Measurements from ENCODE around the gene RPS6KA5.

Gene RPS6KA5

GRCh38 chr14:90897022-90897421 is 163.4 kb downstream of the RPS6KA5 start:
- Mint-ChIP-seq H3K27me3 (ENCODE audit: low read depth) (no peaks in the 10 kb centered on the region), H3K27ac (no peak overlapping the region), H3K4me3 (no peak overlapping the region), H3K9me3 (no peaks in the 10 kb centered on the region), H3K36me3 (ENCODE audit: low read depth) (peaks cover 64% of the 10 kb centered on the region), H3K4me1 (ENCODE audit: low read depth) (no peaks in the 10 kb centered on the region)
- DNase-seq (ENCODE audit: low spot score) = no peak

GRCh38 chr14:90894241-90894640 is 166.2 kb downstream of the RPS6KA5 start:
- peaks cover 62% of the 10 kb centered on the region for H3K36me3 Mint-ChIP-seq (ENCODE audit: low read depth)
- H3K4me3 Mint-ChIP-seq = no peak overlapping the region
- H3K9me3 Mint-ChIP-seq = no peaks in the 10 kb centered on the region
- no peak for DNase-seq (ENCODE audit: low spot score)
- no peaks in the 10 kb centered on the region for H3K4me1 Mint-ChIP-seq (ENCODE audit: low read depth)
- no peaks in the 10 kb centered on the region for H3K27me3 Mint-ChIP-seq (ENCODE audit: low read depth)
- no peak overlapping the region for H3K27ac Mint-ChIP-seq

GRCh38 chr14:90893510-90893909 is 166.9 kb downstream of the RPS6KA5 start:
- no peaks in the 10 kb centered on the region for H3K4me1 Mint-ChIP-seq (ENCODE audit: low read depth)
- H3K4me3 Mint-ChIP-seq = no peak overlapping the region
- no peaks in the 10 kb centered on the region for H3K27me3 Mint-ChIP-seq (ENCODE audit: low read depth)
- no peaks in the 10 kb centered on the region for H3K9me3 Mint-ChIP-seq
- DNase-seq (ENCODE audit: low spot score) = no peak
- no peak overlapping the region for H3K27ac Mint-ChIP-seq
- H3K36me3 Mint-ChIP-seq (ENCODE audit: low read depth) = peaks cover 58% of the 10 kb centered on the region

GRCh38 chr14:90892970-90893369 is 167.5 kb downstream of the RPS6KA5 start:
- Mint-ChIP-seq H3K27me3 (ENCODE audit: low read depth) (no peaks in the 10 kb centered on the region), H3K4me1 (ENCODE audit: low read depth) (no peaks in the 10 kb centered on the region), H3K27ac (no peak overlapping the region), H3K9me3 (no peaks in the 10 kb centered on the region), H3K36me3 (ENCODE audit: low read depth) (peaks cover 57% of the 10 kb centered on the region), H3K4me3 (no peak overlapping the region)
- DNase-seq (ENCODE audit: low spot score) = no peak

GRCh38 chr14:90891326-90891725 is 169.1 kb downstream of the RPS6KA5 start:
- no peak for DNase-seq (ENCODE audit: low spot score)
- H3K36me3 Mint-ChIP-seq (ENCODE audit: low read depth) = peaks cover 46% of the 10 kb centered on the region
- no peak overlapping the region for H3K27ac Mint-ChIP-seq
- H3K4me1 Mint-ChIP-seq (ENCODE audit: low read depth) = peaks cover 1% of the 10 kb centered on the region
- H3K4me3 Mint-ChIP-seq = no peak overlapping the region
- no peaks in the 10 kb centered on the region for H3K9me3 Mint-ChIP-seq
- H3K27me3 Mint-ChIP-seq (ENCODE audit: low read depth) = no peaks in the 10 kb centered on the region

GRCh38 chr14:90890322-90891020 is 170.0 kb downstream of the RPS6KA5 start:
- Mint-ChIP-seq H3K4me3 (no peak overlapping the region), H3K4me1 (ENCODE audit: low read depth) (peaks cover 1% of the 10 kb centered on the region), H3K27me3 (ENCODE audit: low read depth) (no peaks in the 10 kb centered on the region), H3K27ac (no peak overlapping the region), H3K9me3 (no peaks in the 10 kb centered on the region), H3K36me3 (ENCODE audit: low read depth) (peaks cover 42% of the 10 kb centered on the region)
- no peak for DNase-seq (ENCODE audit: low spot score)

- no peak overlapping the region for H3K27ac Mint-ChIP-seq
- H3K36me3 Mint-ChIP-seq (ENCODE audit: low read depth) = peaks cover 54% of the 10 kb centered on the region
- H3K4me1 Mint-ChIP-seq (ENCODE audit: low read depth) = peaks cover 1% of the 10 kb centered on the region
- H3K27me3 Mint-ChIP-seq (ENCODE audit: low read depth) = no peaks in the 10 kb centered on the region
- peaks cover 20% of the 10 kb centered on the region for H3K9me3 Mint-ChIP-seq
- DNase-seq (ENCODE audit: low spot score) = no peak
- no peak overlapping the region for H3K4me3 Mint-ChIP-seq
These were observed 174.1 kb downstream of the RPS6KA5 start for GRCh38 chr14:90886297-90886815.

- Mint-ChIP-seq H3K27ac (no peak overlapping the region), H3K27me3 (ENCODE audit: low read depth) (no peaks in the 10 kb centered on the region), H3K9me3 (peaks cover 20% of the 10 kb centered on the region), H3K36me3 (ENCODE audit: low read depth) (peaks cover 55% of the 10 kb centered on the region), H3K4me1 (ENCODE audit: low read depth) (peaks cover 1% of the 10 kb centered on the region), H3K4me3 (no peak overlapping the region)
- DNase-seq (ENCODE audit: low spot score) = no peak
These were observed 176.7 kb downstream of the RPS6KA5 start for GRCh38 chr14:90883782-90884181.

- Mint-ChIP-seq H3K27me3 (ENCODE audit: low read depth) (no peaks in the 10 kb centered on the region), H3K27ac (no peak overlapping the region)
These were observed 177.2 kb downstream of the RPS6KA5 start for GRCh38 chr14:90883197-90883596.

GRCh38 chr14:90880282-90880681 is 180.2 kb downstream of the RPS6KA5 start:
- H3K4me3 Mint-ChIP-seq = no peak overlapping the region

More at GRCh38 chr14:90883197-90883596, 177.2 kb downstream of the RPS6KA5 start:
- H3K36me3 Mint-ChIP-seq (ENCODE audit: low read depth) = peaks cover 53% of the 10 kb centered on the region
- H3K4me1 Mint-ChIP-seq (ENCODE audit: low read depth) = peaks cover 1% of the 10 kb centered on the region
- no peak for DNase-seq (ENCODE audit: low spot score)
- peaks cover 20% of the 10 kb centered on the region for H3K9me3 Mint-ChIP-seq
- H3K4me3 Mint-ChIP-seq = no peak overlapping the region

GRCh38 chr14:90874599-90874998 is 185.8 kb downstream of the RPS6KA5 start:
- H3K27ac Mint-ChIP-seq = peak overlapping the region; percentile 5
- peaks cover 3% of the 10 kb centered on the region for H3K4me1 Mint-ChIP-seq (ENCODE audit: low read depth)
- no peak for DNase-seq (ENCODE audit: low spot score)
- H3K9me3 Mint-ChIP-seq = no peaks in the 10 kb centered on the region
- peaks cover 56% of the 10 kb centered on the region for H3K36me3 Mint-ChIP-seq (ENCODE audit: low read depth)
- H3K27me3 Mint-ChIP-seq (ENCODE audit: low read depth) = no peaks in the 10 kb centered on the region
- no peak overlapping the region for H3K4me3 Mint-ChIP-seq

More at GRCh38 chr14:90880282-90880681, 180.2 kb downstream of the RPS6KA5 start:
- H3K27ac Mint-ChIP-seq = no peak overlapping the region
- no peaks in the 10 kb centered on the region for H3K27me3 Mint-ChIP-seq (ENCODE audit: low read depth)
- peaks cover 20% of the 10 kb centered on the region for H3K9me3 Mint-ChIP-seq
- H3K4me1 Mint-ChIP-seq (ENCODE audit: low read depth) = no peaks in the 10 kb centered on the region
- no peak for DNase-seq (ENCODE audit: low spot score)
- peaks cover 61% of the 10 kb centered on the region for H3K36me3 Mint-ChIP-seq (ENCODE audit: low read depth)

- H3K36me3 Mint-ChIP-seq (ENCODE audit: low read depth) = peaks cover 39% of the 10 kb centered on the region
- H3K27ac Mint-ChIP-seq = no peak overlapping the region
These were observed 188.7 kb downstream of the RPS6KA5 start for GRCh38 chr14:90871605-90872233.

GRCh38 chr14:90870950-90871604 is 189.4 kb downstream of the RPS6KA5 start:
- H3K27me3 Mint-ChIP-seq (ENCODE audit: low read depth) = no peaks in the 10 kb centered on the region
- no peak overlapping the region for H3K27ac Mint-ChIP-seq
- DNase-seq (ENCODE audit: low spot score) = no peak
- H3K36me3 Mint-ChIP-seq (ENCODE audit: low read depth) = peaks cover 35% of the 10 kb centered on the region
- no peak overlapping the region for H3K4me3 Mint-ChIP-seq
- H3K9me3 Mint-ChIP-seq = no peaks in the 10 kb centered on the region
- peaks cover 3% of the 10 kb centered on the region for H3K4me1 Mint-ChIP-seq (ENCODE audit: low read depth)

More at GRCh38 chr14:90871605-90872233, 188.7 kb downstream of the RPS6KA5 start:
- Mint-ChIP-seq H3K4me3 (no peak overlapping the region), H3K4me1 (ENCODE audit: low read depth) (peaks cover 3% of the 10 kb centered on the region), H3K27me3 (ENCODE audit: low read depth) (no peaks in the 10 kb centered on the region), H3K9me3 (no peaks in the 10 kb centered on the region)
- DNase-seq (ENCODE audit: low spot score) = no peak

GRCh38 chr14:90867501-90867900 is 192.9 kb downstream of the RPS6KA5 start:
- Mint-ChIP-seq H3K4me1 (ENCODE audit: low read depth) (peaks cover 3% of the 10 kb centered on the region), H3K27me3 (ENCODE audit: low read depth) (no peaks in the 10 kb centered on the region), H3K4me3 (no peak overlapping the region), H3K9me3 (no peaks in the 10 kb centered on the region), H3K27ac (no peak overlapping the region), H3K36me3 (ENCODE audit: low read depth) (peaks cover 34% of the 10 kb centered on the region)
- no peak for DNase-seq (ENCODE audit: low spot score)

All from T-helper 2 cell treated with Interferon-gamma antibody and Interleukin-4, amounts not matched to agents 5 μg/mL and 100 μg/mL, for 36 hours (primary cell).